ENCODE measurements around the gene VPS13D. TPM values are rescaled to one million over a fixed set of nuclear protein-coding genes. Genes with fewer than 3 reads are reported as not detected.
"Not testable (repeated sequence)": the region's sequence is repeated elsewhere in the genome, so short reads cannot be mapped to it uniquely, and the experiment has no call there.

VPS13D gene
- total RNA-seq, 1 donor from 2014 or later, result 88.9 TPM

DNA sequence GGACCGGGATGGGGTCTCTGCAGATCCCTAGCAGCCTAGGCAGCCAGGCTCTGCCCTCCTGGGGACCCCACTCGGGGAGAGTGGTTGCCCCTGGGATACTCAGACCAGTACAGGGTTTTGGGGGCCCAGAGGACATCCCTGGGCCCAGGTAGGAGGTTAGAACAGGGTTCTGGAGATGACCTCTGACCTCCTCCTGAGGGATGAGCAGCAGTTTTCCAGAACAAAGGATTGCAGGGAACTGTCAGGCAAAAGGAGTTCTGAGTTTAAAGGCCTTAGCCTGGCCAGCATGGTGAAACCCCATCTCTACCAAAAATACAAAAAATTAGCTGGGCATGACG is 20.4 kb upstream of the VPS13D start:
- no peaks in the 10 kb centered on the region for H3K9me3 ChIP-seq
- TF ChIP-seq POLR2AphosphoS5 (IDR thresholded peaks at IDR 0.05; ENCODE audit: insufficient read depth in 1 of 2, low read depth in 1 of 2) (no peak), POLR2A (IDR thresholded peaks at IDR 0.05) (no peak)
- TF ChIP-seq, protein P1, sequence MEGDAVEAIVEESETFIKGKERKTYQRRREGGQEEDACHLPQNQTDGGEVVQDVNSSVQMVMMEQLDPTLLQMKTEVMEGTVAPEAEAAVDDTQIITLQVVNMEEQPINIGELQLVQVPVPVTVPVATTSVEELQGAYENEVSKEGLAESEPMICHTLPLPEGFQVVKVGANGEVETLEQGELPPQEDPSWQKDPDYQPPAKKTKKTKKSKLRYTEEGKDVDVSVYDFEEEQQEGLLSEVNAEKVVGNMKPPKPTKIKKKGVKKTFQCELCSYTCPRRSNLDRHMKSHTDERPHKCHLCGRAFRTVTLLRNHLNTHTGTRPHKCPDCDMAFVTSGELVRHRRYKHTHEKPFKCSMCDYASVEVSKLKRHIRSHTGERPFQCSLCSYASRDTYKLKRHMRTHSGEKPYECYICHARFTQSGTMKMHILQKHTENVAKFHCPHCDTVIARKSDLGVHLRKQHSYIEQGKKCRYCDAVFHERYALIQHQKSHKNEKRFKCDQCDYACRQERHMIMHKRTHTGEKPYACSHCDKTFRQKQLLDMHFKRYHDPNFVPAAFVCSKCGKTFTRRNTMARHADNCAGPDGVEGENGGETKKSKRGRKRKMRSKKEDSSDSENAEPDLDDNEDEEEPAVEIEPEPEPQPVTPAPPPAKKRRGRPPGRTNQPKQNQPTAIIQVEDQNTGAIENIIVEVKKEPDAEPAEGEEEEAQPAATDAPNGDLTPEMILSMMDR (IDR thresholded peaks at IDR 0.05), result no peak
- peak overlapping the region; percentile 62 for H3K27ac ChIP-seq
- no peak overlapping the region for H3K4me3 ChIP-seq
- no peaks in the 10 kb centered on the region for H3K27me3 ChIP-seq
- DNase-seq (ENCODE audit: extremely low spot score in 2 of 2), result no peak
- intact Hi-C loops (cut with DNase I), result loop anchor here (2.0 to 5.0 kb wide), 2 partner anchors 85 to 1367 kb away; no protein-coding TSS in a partner anchor
- peaks cover 19% of the 10 kb centered on the region for H3K4me1 ChIP-seq
- peaks cover 0 to 5% of the 10 kb centered on the region in 2 donors for H3K36me3 ChIP-seq

DNA sequence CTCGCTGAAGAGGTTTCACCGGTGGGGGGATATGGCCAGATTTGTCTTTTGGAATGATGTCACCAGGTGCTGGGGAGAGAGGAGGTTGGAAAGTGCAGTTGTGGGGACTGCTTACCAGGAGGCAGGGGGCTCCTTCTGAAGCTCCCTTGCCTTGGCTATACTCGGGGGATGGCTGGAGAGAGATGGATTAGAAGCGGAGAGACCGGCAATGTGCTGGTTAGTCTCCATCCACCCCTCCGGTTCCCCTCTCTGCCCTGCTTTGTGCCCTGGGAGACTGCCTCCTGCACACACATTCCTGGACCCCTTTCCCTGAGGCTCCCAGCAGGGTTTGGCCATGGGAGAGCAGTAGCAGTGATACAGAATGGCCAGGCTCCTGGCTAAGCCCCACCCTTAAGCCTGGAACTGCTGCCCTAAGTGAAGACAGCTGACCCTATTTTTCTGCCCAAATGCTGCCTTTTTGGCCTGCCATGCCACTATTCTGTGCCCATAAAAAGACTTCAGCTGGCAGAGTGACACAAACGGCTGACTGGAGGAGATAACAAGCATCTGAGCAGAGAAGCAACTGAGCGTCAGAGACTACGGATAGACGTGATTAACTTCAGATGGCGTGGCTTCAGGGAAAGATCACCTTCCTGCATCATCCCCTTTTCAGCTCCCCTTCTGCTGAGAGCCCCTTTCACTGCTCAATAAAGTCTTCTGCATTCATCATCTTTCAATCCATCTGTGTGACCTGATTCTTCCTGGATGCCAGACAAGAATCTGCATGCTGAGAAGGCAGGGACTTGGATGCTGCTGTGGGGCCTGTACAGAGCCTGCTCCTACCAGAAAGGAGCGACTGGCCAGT is 14.5 kb upstream of the VPS13D start:
- DNase-seq (ENCODE audit: extremely low spot score in 2 of 2), result no peak
- Histone ChIP-seq H3K9me3 (no peaks in the 10 kb centered on the region), H3K4me3 (no peak overlapping the region), H3K36me3 (no peaks in the 10 kb centered on the region), H3K27ac (no peak overlapping the region), H3K27me3 (no peaks in the 10 kb centered on the region), H3K4me1 (no peaks in the 10 kb centered on the region)
- intact Hi-C loops (cut with DNase I), result no loop called here
- TF ChIP-seq, protein P1 (IDR thresholded peaks at IDR 0.05), result no peak
- TF ChIP-seq POLR2AphosphoS5 (IDR thresholded peaks at IDR 0.05; ENCODE audit: insufficient read depth in 1 of 2, low read depth in 1 of 2) (no peak), POLR2A (IDR thresholded peaks at IDR 0.05) (no peak)

DNA sequence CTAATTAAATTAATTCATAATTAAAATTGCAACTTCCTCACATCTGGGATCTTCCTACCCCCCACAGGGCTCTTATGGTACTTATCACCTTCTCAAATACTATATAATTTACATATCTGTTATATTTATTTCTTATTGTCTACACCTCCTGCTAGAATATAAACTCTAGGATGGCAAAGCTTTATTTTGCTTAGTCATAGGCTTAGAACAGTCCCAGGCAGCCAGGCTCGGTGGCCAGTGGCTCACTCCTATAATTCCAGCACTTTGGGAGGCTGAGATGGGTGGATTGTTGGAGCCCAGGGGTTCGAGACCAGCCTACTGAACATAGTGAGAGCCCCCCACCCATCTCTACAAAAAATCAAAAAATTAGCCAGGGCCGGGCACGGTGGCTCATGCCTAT is 10.0 kb upstream of the VPS13D start:
- Histone ChIP-seq H3K4me3 (no peak overlapping the region), H3K27ac (no peak overlapping the region)

DNA sequence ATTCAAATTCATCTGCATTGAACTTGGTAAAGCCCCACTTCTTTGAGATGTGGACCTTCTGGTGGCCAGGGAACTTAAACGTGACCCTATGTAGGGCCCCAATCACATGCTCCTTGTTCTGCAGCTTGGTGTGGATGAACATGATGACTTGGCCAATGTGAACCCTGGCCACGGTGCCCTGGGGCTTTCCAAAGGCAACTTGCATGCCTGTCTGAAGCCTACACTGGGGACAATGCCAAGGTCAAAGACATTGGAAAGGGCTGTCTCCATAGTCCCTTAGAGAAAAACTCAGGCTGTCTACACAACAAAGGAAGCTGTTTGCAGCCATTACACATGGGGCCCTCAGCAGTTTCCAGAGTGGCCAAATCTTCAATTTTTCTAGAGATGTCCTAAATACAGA is 8.9 kb upstream of the VPS13D start:
- Histone ChIP-seq H3K27ac (no peak overlapping the region), H3K4me3 (no peak overlapping the region), H3K36me3 (no peaks in the 10 kb centered on the region), H3K27me3 (no peaks in the 10 kb centered on the region), H3K4me1 (no peaks in the 10 kb centered on the region), H3K9me3 (no peaks in the 10 kb centered on the region)
- no peak for DNase-seq (ENCODE audit: extremely low spot score in 2 of 2)
- intact Hi-C loops (cut with DNase I), result no loop called here
- TF ChIP-seq, protein P1 (IDR thresholded peaks at IDR 0.05), result no peak
- TF ChIP-seq POLR2AphosphoS5 (IDR thresholded peaks at IDR 0.05; ENCODE audit: insufficient read depth in 1 of 2, low read depth in 1 of 2) (no peak), POLR2A (IDR thresholded peaks at IDR 0.05) (no peak)

More for the DNA sequence above, 10.0 kb upstream of the VPS13D start:
- intact Hi-C loops (cut with DNase I), result no loop called here
- Histone ChIP-seq H3K27me3 (no peaks in the 10 kb centered on the region), H3K9me3 (no peaks in the 10 kb centered on the region), H3K36me3 (no peaks in the 10 kb centered on the region), H3K4me1 (no peaks in the 10 kb centered on the region)
- no peak for TF ChIP-seq POLR2AphosphoS5 (IDR thresholded peaks at IDR 0.05; ENCODE audit: insufficient read depth in 1 of 2, low read depth in 1 of 2)
- no peak for DNase-seq (ENCODE audit: extremely low spot score in 2 of 2)

DNA sequence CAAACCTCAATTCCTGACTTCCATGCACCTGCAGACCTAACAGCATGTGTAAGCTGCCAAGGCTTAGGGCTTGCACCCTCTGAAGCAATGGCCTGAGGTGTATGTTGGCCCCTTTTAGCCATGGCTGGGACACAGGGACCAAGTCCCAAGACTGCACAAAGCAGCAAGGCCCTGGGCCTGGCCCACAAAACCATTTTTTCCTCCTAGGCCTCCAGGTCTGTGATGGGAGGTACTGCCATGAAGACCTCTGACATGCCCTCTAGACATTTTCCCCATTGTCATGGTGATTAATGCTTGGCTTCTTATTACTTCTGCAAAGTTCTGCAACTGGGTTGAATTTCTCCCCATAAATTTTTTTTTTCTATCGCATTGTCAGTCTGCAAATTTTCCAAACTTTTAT is 7.1 kb upstream of the VPS13D start:
- H3K4me1 ChIP-seq; DNase-seq (ENCODE audit: extremely low spot score in 2 of 2); intact Hi-C loops (cut with DNase I); H3K27me3 ChIP-seq; H3K27ac ChIP-seq; H3K9me3 ChIP-seq; H3K4me3 ChIP-seq; H3K36me3 ChIP-seq: not testable (repeated sequence)

DNA sequence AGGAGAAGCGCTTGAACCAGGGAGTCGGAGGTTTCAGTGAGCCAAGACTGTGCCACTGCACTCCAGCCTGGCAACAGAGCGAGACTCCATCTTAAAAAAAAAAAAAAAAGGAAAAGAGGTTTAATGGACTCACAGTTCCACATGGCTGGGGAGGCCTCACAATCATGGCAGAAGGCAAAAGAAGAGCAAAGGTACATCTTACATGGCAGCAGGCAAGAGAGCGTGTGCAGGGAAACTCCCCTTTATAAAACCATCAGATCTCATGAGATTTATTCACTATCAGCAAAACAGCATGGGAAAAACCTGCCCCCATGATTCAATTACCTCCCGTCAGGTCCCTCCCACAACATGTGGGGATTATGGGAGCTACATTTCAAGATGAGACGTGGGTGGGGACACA is 5.7 kb upstream of the VPS13D start:
- H3K4me3 ChIP-seq; intact Hi-C loops (cut with DNase I); H3K4me1 ChIP-seq: not testable (repeated sequence)

More for the DNA sequence above, 5.7 kb upstream of the VPS13D start:
- H3K36me3 ChIP-seq; H3K27me3 ChIP-seq; H3K27ac ChIP-seq; DNase-seq (ENCODE audit: extremely low spot score in 2 of 2); H3K9me3 ChIP-seq: not testable (repeated sequence)

Data from vagina (tissue), 2 donors.